ENCODE measurements around the gene DNASE2B. TPM values are rescaled to one million over a fixed set of nuclear protein-coding genes. Genes with fewer than 3 reads are reported as not detected.

The DNASE2B gene
- total RNA-seq, 1 experiment from 2014 or later = not detected

DNA sequence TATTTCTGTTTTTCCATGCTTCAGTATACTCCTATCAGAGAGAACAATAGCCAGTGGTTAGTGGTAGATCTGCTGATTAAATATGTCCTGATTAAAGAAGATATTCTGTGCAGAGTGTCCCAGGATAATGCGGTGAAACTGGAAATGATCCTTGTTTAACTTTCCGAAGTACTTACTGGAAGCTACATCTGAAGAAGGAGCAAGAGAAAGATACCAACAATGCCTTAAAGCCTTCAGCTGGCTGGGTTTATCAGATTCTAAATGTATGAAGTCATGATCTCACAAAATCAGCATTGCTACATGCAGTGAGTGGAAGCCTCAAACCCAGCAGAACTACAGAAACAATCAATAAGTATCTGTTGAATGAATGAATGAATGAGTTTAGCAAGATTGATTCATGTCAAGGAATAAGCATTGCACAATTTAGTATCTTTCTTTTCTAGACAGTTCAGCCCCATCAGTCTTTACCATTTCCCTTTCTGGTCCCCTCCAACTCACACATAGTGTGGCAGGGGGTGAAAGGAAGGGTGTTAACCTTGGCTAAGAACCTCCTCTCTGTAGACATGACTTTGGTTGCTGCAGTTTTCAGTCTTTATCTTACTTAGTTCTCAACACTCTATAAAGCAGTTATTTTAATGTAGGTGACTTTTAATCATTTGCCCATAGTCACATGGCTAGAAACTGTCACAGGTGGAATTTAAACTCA, 24.7 kb upstream of the DNASE2B start:
- Histone ChIP-seq H3K4me3 (no peak overlapping the region), H3K9me3 (ENCODE audit: insufficient read depth, low read depth) (no peaks in the 10 kb centered on the region), H4K20me1 (ENCODE audit: insufficient read depth) (no peaks in the 10 kb centered on the region), H3K27ac (no peak overlapping the region), H3K36me3 (ENCODE audit: low read depth) (no peaks in the 10 kb centered on the region), H3K4me2 (no peak overlapping the region), H3K27me3 (ENCODE audit: insufficient read depth, low read depth) (no peaks in the 10 kb centered on the region), H3K9me2 (ENCODE audit: insufficient read depth) (no peaks in the 10 kb centered on the region), H2AFZ (no peak overlapping the region), H3F3A (ENCODE audit: insufficient read depth, low read depth) (no peaks in the 10 kb centered on the region), H3K79me2 (ENCODE audit: low read depth) (no peaks in the 10 kb centered on the region), H3K4me1 (replicated peaks; ENCODE audit: insufficient read depth) (no peaks in the 10 kb centered on the region)
- no TSS peak for BruUV-seq (replicated peaks)
- no peak for DNase-seq
- intact Hi-C loops (cut with micrococcal nuclease; ENCODE audit: unreplicated experiment) = no loop called here
- ChIA-PET CTCF (no interaction called here), POLR2A (ENCODE audit: unreplicated experiment) (no interaction called here)
- TF ChIP-seq EZH2 (IDR thresholded peaks at IDR 0.05; ENCODE audit: low read depth) = no peak
- TF ChIP-seq, protein P1, sequence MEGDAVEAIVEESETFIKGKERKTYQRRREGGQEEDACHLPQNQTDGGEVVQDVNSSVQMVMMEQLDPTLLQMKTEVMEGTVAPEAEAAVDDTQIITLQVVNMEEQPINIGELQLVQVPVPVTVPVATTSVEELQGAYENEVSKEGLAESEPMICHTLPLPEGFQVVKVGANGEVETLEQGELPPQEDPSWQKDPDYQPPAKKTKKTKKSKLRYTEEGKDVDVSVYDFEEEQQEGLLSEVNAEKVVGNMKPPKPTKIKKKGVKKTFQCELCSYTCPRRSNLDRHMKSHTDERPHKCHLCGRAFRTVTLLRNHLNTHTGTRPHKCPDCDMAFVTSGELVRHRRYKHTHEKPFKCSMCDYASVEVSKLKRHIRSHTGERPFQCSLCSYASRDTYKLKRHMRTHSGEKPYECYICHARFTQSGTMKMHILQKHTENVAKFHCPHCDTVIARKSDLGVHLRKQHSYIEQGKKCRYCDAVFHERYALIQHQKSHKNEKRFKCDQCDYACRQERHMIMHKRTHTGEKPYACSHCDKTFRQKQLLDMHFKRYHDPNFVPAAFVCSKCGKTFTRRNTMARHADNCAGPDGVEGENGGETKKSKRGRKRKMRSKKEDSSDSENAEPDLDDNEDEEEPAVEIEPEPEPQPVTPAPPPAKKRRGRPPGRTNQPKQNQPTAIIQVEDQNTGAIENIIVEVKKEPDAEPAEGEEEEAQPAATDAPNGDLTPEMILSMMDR (conservative IDR thresholded peaks at IDR 0.05) = no peak

- no peaks in the 10 kb centered on the region for H3K9me3 ChIP-seq (ENCODE audit: insufficient read depth, low read depth)
- H3K4me1 ChIP-seq (replicated peaks; ENCODE audit: insufficient read depth) = peaks cover 12% of the 10 kb centered on the region
- no peaks in the 10 kb centered on the region for H3K27me3 ChIP-seq (ENCODE audit: insufficient read depth, low read depth)
- H3K4me3 ChIP-seq = no peak overlapping the region
- no peaks in the 10 kb centered on the region for H3K79me2 ChIP-seq (ENCODE audit: low read depth)
- ChIA-PET POLR2A (ENCODE audit: unreplicated experiment) (no interaction called here), CTCF (no interaction called here)
- TF ChIP-seq, protein P1 (conservative IDR thresholded peaks at IDR 0.05) = no peak
- no peak for TF ChIP-seq EZH2 (IDR thresholded peaks at IDR 0.05; ENCODE audit: low read depth)
- H3K9me2 ChIP-seq (ENCODE audit: insufficient read depth) = no peaks in the 10 kb centered on the region
- H3F3A ChIP-seq (ENCODE audit: insufficient read depth, low read depth) = no peaks in the 10 kb centered on the region
- H4K20me1 ChIP-seq (ENCODE audit: insufficient read depth) = no peaks in the 10 kb centered on the region
- intact Hi-C loops (cut with micrococcal nuclease; ENCODE audit: unreplicated experiment) = no loop called here
- no peak overlapping the region for H3K4me2 ChIP-seq
- no peak overlapping the region for H2AFZ ChIP-seq
- no peaks in the 10 kb centered on the region for H3K36me3 ChIP-seq (ENCODE audit: low read depth)
- BruUV-seq (replicated peaks) = no TSS peak
- H3K27ac ChIP-seq = no peak overlapping the region
- no peak for DNase-seq
These were observed 23.1 kb upstream of the DNASE2B start for GRCh38 chr1:84374991-84375696.

- H3K9me2 ChIP-seq (ENCODE audit: insufficient read depth) = no peaks in the 10 kb centered on the region
- TF ChIP-seq EZH2 (IDR thresholded peaks at IDR 0.05; ENCODE audit: low read depth) = no peak
- TF ChIP-seq, protein P1 (conservative IDR thresholded peaks at IDR 0.05) = no peak
- ChIA-PET CTCF (no interaction called here), POLR2A (ENCODE audit: unreplicated experiment) (no interaction called here)
- no TSS peak for BruUV-seq (replicated peaks)
- no peaks in the 10 kb centered on the region; the same call in 1 of the 2 replicates for H3F3A ChIP-seq (ENCODE audit: insufficient read depth, low read depth)
- H2AFZ ChIP-seq = no peak overlapping the region
- H3K79me2 ChIP-seq (ENCODE audit: low read depth) = no peaks in the 10 kb centered on the region
- H3K9me3 ChIP-seq (ENCODE audit: insufficient read depth, low read depth) = no peaks in the 10 kb centered on the region
- H3K27me3 ChIP-seq (ENCODE audit: insufficient read depth, low read depth) = no peaks in the 10 kb centered on the region
- H3K36me3 ChIP-seq (ENCODE audit: low read depth) = no peaks in the 10 kb centered on the region
- intact Hi-C loops (cut with micrococcal nuclease; ENCODE audit: unreplicated experiment) = no loop called here
- no peak overlapping the region for H3K4me2 ChIP-seq
- H4K20me1 ChIP-seq (ENCODE audit: insufficient read depth) = no peaks in the 10 kb centered on the region
- no peak for DNase-seq
- no peak overlapping the region for H3K4me3 ChIP-seq
- H3K27ac ChIP-seq = no peak overlapping the region
- H3K4me1 ChIP-seq (replicated peaks; ENCODE audit: insufficient read depth) = peaks cover 13% of the 10 kb centered on the region
These were observed 22.0 kb upstream of the DNASE2B start for GRCh38 chr1:84376000-84376910.

Data from PC-9 (cell line).